ENCODE measurements around the gene FLOT2.

FLOT2 gene

GRCh38 chr17:28860363-28860808, 37.1 kb downstream of the FLOT2 start:
- TF ChIP-seq, protein P1, sequence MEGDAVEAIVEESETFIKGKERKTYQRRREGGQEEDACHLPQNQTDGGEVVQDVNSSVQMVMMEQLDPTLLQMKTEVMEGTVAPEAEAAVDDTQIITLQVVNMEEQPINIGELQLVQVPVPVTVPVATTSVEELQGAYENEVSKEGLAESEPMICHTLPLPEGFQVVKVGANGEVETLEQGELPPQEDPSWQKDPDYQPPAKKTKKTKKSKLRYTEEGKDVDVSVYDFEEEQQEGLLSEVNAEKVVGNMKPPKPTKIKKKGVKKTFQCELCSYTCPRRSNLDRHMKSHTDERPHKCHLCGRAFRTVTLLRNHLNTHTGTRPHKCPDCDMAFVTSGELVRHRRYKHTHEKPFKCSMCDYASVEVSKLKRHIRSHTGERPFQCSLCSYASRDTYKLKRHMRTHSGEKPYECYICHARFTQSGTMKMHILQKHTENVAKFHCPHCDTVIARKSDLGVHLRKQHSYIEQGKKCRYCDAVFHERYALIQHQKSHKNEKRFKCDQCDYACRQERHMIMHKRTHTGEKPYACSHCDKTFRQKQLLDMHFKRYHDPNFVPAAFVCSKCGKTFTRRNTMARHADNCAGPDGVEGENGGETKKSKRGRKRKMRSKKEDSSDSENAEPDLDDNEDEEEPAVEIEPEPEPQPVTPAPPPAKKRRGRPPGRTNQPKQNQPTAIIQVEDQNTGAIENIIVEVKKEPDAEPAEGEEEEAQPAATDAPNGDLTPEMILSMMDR (IDR thresholded peaks at IDR 0.05; ENCODE audit: extremely low read depth, missing control alignments), result no peak
- no peak for DNase-seq (ENCODE audit: low spot score)

DNA sequence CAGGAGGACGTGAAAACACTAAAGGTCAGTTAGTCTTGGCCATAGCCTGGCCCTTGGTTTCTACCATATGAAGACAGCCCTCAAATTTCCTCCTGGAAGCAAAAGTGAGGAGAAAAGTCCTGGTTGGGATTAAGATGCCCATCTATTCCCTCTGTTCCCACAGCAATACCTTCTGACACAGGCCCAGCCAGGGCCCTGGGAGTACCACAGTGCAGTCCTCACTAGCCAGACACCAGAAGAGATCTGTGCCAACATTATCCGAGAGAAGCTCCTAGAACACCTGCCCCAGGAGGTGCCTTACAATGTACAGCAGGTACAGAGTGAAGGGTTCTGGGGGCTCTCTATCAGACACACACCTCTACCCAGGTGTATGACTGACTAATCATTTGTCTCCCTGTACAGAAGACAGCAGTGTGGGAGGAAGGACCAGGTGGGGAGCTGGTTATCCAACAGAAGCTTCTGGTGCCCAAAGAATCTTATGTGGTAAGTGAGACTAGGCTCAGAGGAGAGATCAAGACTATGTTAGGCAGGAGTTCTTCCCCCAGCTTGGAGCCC, 38.7 kb downstream of the FLOT2 start:
- no peak for DNase-seq (ENCODE audit: low spot score)
- TF ChIP-seq, protein P1 (IDR thresholded peaks at IDR 0.05; ENCODE audit: extremely low read depth, missing control alignments), result no peak

- TF ChIP-seq, protein P1 (IDR thresholded peaks at IDR 0.05; ENCODE audit: extremely low read depth, missing control alignments), result no peak
Measured at GRCh38 chr17:28857905-28858800, 39.4 kb downstream of the FLOT2 start.

GRCh38 chr17:28856028-28856574, 41.4 kb downstream of the FLOT2 start:
- TF ChIP-seq, protein P1 (IDR thresholded peaks at IDR 0.05; ENCODE audit: extremely low read depth, missing control alignments), result no peak
- no peak for DNase-seq (ENCODE audit: low spot score)

More at GRCh38 chr17:28857905-28858800, 39.4 kb downstream of the FLOT2 start:
- DNase-seq (ENCODE audit: low spot score), result no peak

DNA sequence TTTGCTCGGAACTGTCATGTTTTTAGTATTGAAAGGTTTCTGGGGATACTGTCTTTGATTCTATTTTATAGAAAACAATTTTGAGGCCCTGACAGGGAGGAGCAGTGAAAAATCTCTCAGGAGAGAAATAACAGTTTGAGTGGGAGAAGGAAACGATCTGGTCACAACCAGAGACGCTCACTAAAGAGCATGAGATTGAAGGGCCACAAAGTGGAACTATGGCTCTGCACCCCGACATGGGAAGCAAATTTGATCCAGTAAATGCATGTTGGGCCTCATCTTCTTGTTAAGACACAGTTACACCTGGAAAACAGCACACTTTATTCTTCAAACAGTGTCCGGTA, 42.2 kb downstream of the FLOT2 start:
- DNase-seq (ENCODE audit: low spot score), result no peak
- TF ChIP-seq, protein P1 (IDR thresholded peaks at IDR 0.05; ENCODE audit: extremely low read depth, missing control alignments), result no peak

- peak; percentile 85 for DNase-seq (ENCODE audit: low spot score)
- TF ChIP-seq, protein P1 (IDR thresholded peaks at IDR 0.05; ENCODE audit: extremely low read depth, missing control alignments), result no peak
Measured at GRCh38 chr17:28854457-28855335, 42.8 kb downstream of the FLOT2 start, which contains the start of gene ERAL1. TSS of gene ERAL1 (plus strand) at chr17:28855016. CDS start at chr17:28855035, 19 bp downstream.

All from GM20000 (cell line).